Measurements from ENCODE around the gene UBE2E3. TPM values are rescaled to one million over a fixed set of nuclear protein-coding genes. Genes with fewer than 3 reads are reported as not detected.

UBE2E3 gene
- total RNA-seq, 4 donors from 2014 or later, result 61.2 to 114 (median 82.3) TPM

- no peak for TF ChIP-seq CTCF (IDR thresholded peaks at IDR 0.05; ENCODE audit: low read depth)
Observed at GRCh38 chr2:181047829-181048228, 67.4 kb downstream of the UBE2E3 start.

- TF ChIP-seq CTCF (IDR thresholded peaks at IDR 0.05; ENCODE audit: low read depth), result no peak
Observed at GRCh38 chr2:181051861-181052522, 71.6 kb downstream of the UBE2E3 start.

GRCh38 chr2:181052523-181052891 lies 72.1 kb downstream of the UBE2E3 start:
- TF ChIP-seq CTCF (IDR thresholded peaks at IDR 0.05; ENCODE audit: low read depth), result no peak

GRCh38 chr2:181054256-181054655 lies 73.9 kb downstream of the UBE2E3 start:
- no peak for TF ChIP-seq CTCF (IDR thresholded peaks at IDR 0.05; ENCODE audit: low read depth)

GRCh38 chr2:181054843-181055242 lies 74.4 kb downstream of the UBE2E3 start:
- no peak for TF ChIP-seq CTCF (IDR thresholded peaks at IDR 0.05; ENCODE audit: low read depth)

- no peak for TF ChIP-seq CTCF (IDR thresholded peaks at IDR 0.05; ENCODE audit: low read depth)
Observed at GRCh38 chr2:181058378-181059269, 78.2 kb downstream of the UBE2E3 start.

GRCh38 chr2:181063696-181064095 lies 83.3 kb downstream of the UBE2E3 start:
- no peak for TF ChIP-seq CTCF (IDR thresholded peaks at IDR 0.05; ENCODE audit: low read depth)

All from subcutaneous adipose tissue (tissue), 4 donors.